ENCODE results near the gene SGK1.

Gene SGK1

GRCh38 chr6:134317471-134318131 lies at the start of gene SGK1:
Gene SGK1, minus strand, starts transcription at chr6:134318112. Its CDS starts 652 bp downstream, at chr6:134317460.
- peak in 1 of 3 donors; percentile 12 for DNase-seq (ENCODE audit: low read depth in 3 of 3)

GRCh38 chr6:134363323-134364039 lies 45.6 kb upstream of the SGK1 start:
- DNase-seq (ENCODE audit: low read depth in 3 of 3) = no peak

GRCh38 chr6:134361011-134361410 lies 43.1 kb upstream of the SGK1 start:
- DNase-seq (ENCODE audit: low read depth in 3 of 3) = no peak

- DNase-seq (ENCODE audit: low read depth in 3 of 3) = no peak
Observed at GRCh38 chr6:134359302-134359701, 41.4 kb upstream of the SGK1 start.

GRCh38 chr6:134358320-134358719 lies 40.4 kb upstream of the SGK1 start:
- no peak for DNase-seq (ENCODE audit: low read depth in 3 of 3)

- DNase-seq (ENCODE audit: low read depth in 3 of 3) = no peak
Observed at GRCh38 chr6:134357022-134357487, 39.1 kb upstream of the SGK1 start.

GRCh38 chr6:134356405-134356804 lies 38.5 kb upstream of the SGK1 start:
- DNase-seq (ENCODE audit: low read depth in 3 of 3) = no peak

- peak in 1 of 3 donors; percentile 24 for DNase-seq (ENCODE audit: low read depth in 3 of 3)
Observed at GRCh38 chr6:134352786-134353480, 35.0 kb upstream of the SGK1 start.

GRCh38 chr6:134351615-134352474 lies 33.9 kb upstream of the SGK1 start:
- DNase-seq (ENCODE audit: low read depth in 3 of 3) = no peak

GRCh38 chr6:134347885-134348805 lies 30.2 kb upstream of the SGK1 start:
- no peak for DNase-seq (ENCODE audit: low read depth in 3 of 3)

GRCh38 chr6:134346932-134347545 lies 29.1 kb upstream of the SGK1 start:
- no peak for DNase-seq (ENCODE audit: low read depth in 3 of 3)

- no peak for DNase-seq (ENCODE audit: low read depth in 3 of 3)
Observed at GRCh38 chr6:134345789-134346188, 27.9 kb upstream of the SGK1 start.

- DNase-seq (ENCODE audit: low read depth in 3 of 3) = no peak
Observed at GRCh38 chr6:134343066-134343465, 25.2 kb upstream of the SGK1 start.

GRCh38 chr6:134341999-134342567 lies 24.2 kb upstream of the SGK1 start:
- no peak for DNase-seq (ENCODE audit: low read depth in 3 of 3)

- no peak for DNase-seq (ENCODE audit: low read depth in 3 of 3)
Observed at GRCh38 chr6:134340179-134340975, 22.5 kb upstream of the SGK1 start.

GRCh38 chr6:134339216-134339615 lies 21.3 kb upstream of the SGK1 start:
- DNase-seq (ENCODE audit: low read depth in 3 of 3) = no peak

- DNase-seq (ENCODE audit: low read depth in 3 of 3) = no peak
Observed at GRCh38 chr6:134331256-134331655, 13.3 kb upstream of the SGK1 start.

GRCh38 chr6:134330555-134330954 lies 12.6 kb upstream of the SGK1 start:
- no peak for DNase-seq (ENCODE audit: low read depth in 3 of 3)

GRCh38 chr6:134328792-134329191 lies 10.9 kb upstream of the SGK1 start:
- DNase-seq (ENCODE audit: low read depth in 3 of 3) = no peak
